AG04449 (cell line): ENCODE results near the gene ABLIM2.

Experiments
- CTCF ChIA-PET: fragments of 350-600 bp; formaldehyde crosslinking; extraction: SDS; loops from one replicate; lab custom pipeline; 2021; ENCODE audit warnings: antibody characterized with exemption; lab: Yijun Ruan, JAX
- POLR2A ChIA-PET: fragments of 400-600, 350-600 bp; formaldehyde crosslinking; extraction: SDS; loops from one replicate; lab custom pipeline; 2020; ENCODE audit warnings: antibody characterized with exemption, inconsistent platforms; lab: Yijun Ruan, JAX
- DNase-seq: peaks from one replicate; pipeline ENCODE4 v3.0.0-alpha.2; 2010; ENCODE audit warnings: low read depth, low spot score
- H3K4me3 ChIP-seq: 2 replicates; pipeline ENCODE4 v1.5.1; 2011; ENCODE audit warnings: low read depth, mild to moderate bottlenecking, control low read depth, low read length
- TF ChIP-seq, protein P1 (sequence below): IDR thresholded peaks from one replicate; pipeline ENCODE4 v1.5.1; 2011; ENCODE audit warnings: mild to moderate bottlenecking, moderate library complexity, low read length, control low read depth, inconsistent platforms; ENCODE audit not compliant: insufficient read depth; ENCODE audit errors: missing control alignments

Gene ABLIM2

DNA sequence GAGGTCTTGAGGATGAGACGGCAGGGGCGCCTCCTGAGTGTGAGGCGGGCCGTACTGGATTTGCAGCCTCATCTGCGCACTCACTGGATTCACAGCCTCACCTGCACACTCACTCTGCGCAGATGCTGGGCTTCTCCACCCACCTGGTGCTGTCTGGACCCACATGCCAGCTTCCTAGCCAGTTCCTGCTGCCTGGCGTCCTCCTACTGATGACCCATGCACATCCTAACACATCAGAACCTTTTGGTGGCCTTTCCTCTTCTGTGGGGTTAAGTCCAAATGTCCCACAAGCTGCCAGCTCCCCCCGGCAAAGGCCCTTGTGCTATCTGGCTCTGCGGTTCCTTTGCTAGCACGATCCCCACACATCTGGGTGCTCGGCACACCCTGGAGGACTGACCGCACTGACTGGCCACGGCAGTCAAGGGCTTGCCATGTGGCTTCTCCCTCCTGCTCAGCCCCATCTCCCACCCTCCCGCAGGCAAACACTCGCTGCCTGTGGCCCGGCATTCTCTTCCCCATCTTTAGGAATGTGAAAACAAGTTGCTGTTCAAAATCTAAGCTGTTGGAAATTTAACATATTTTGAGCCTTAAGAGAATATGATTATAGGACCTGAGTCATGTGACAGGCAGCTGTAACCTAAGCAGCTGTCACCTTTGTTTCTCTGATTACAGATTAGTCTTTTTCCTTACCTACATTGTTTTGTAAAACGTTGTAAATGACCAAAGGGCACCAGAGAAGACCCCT, 179.5 kb downstream of the ABLIM2 start:
- H3K4me3 ChIP-seq = no peak overlapping the region
- ChIA-PET POLR2A (interaction anchor here (0.6 kb wide), 1 partner anchor 180 kb away, joined by 3 read pairs; no protein-coding TSS in a partner anchor), CTCF (interaction anchor here (0.9 to 6.3 kb wide), 5 partner anchors 9 to 175 kb away, joined by 3 to 53 read pairs (median 3); no protein-coding TSS in a partner anchor)
- no peak for DNase-seq
- TF ChIP-seq, protein P1, sequence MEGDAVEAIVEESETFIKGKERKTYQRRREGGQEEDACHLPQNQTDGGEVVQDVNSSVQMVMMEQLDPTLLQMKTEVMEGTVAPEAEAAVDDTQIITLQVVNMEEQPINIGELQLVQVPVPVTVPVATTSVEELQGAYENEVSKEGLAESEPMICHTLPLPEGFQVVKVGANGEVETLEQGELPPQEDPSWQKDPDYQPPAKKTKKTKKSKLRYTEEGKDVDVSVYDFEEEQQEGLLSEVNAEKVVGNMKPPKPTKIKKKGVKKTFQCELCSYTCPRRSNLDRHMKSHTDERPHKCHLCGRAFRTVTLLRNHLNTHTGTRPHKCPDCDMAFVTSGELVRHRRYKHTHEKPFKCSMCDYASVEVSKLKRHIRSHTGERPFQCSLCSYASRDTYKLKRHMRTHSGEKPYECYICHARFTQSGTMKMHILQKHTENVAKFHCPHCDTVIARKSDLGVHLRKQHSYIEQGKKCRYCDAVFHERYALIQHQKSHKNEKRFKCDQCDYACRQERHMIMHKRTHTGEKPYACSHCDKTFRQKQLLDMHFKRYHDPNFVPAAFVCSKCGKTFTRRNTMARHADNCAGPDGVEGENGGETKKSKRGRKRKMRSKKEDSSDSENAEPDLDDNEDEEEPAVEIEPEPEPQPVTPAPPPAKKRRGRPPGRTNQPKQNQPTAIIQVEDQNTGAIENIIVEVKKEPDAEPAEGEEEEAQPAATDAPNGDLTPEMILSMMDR = no peak

- ChIA-PET POLR2A (no interaction called here), CTCF (interaction anchor here (0.9 to 6.3 kb wide), 4 partner anchors 9 to 175 kb away, joined by 3 to 53 read pairs (median 15); no protein-coding TSS in a partner anchor)
- H3K4me3 ChIP-seq = no peak overlapping the region
- TF ChIP-seq, protein P1 = no peak
- no peak for DNase-seq
These were observed 180.1 kb downstream of the ABLIM2 start for GRCh38 chr4:7978489-7978888.

DNA sequence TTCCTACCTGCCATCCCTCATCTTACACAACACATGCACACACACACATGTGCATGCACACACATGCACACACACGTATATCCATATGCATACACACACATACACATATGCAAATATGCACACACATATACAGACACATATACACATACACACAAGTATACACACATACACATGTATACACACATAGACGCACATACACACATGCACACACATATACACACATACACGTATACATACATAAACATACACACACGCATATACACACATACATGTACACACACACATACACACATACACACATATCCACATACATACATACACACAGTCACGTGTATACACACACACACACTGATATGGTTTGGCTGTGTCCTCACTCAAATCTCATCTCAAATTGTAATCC, 182.0 kb downstream of the ABLIM2 start:
- POLR2A ChIA-PET = no interaction called here
- TF ChIP-seq, protein P1 = no peak
- no peak overlapping the region for H3K4me3 ChIP-seq
- CTCF ChIA-PET = no interaction called here
- no peak for DNase-seq

- CTCF ChIA-PET = interaction anchor here (1.3 to 1.7 kb wide), 3 partner anchors 10 to 171 kb away, joined by 7 to 10 read pairs (median 8); no protein-coding TSS in a partner anchor
These were observed 182.6 kb downstream of the ABLIM2 start for GRCh38 chr4:7976025-7976424.

DNA sequence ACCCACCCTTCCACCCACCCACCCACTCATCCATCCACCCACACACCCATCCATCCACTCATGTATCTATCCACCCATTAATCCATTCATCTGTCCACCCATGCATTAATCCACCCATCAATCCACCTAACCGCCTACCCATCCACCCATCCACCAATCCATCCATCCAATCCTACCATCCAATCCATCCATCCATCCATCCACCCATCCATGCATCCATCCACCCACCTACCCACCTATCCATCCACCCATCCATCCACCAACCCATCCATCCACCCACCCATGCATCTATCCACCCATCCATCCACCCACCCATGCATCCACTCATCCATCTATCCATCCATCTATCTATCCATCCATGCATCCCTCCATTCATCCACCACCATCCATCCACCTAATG, 184.2 kb downstream of the ABLIM2 start:
- DNase-seq = no peak
- ChIA-PET POLR2A (no interaction called here), CTCF (interaction anchor here (1.5 to 1.7 kb wide), 2 partner anchors 12 to 170 kb away, joined by 8 to 10 read pairs; no protein-coding TSS in a partner anchor)
- TF ChIP-seq, protein P1 = no peak
- no peak overlapping the region for H3K4me3 ChIP-seq

More at GRCh38 chr4:7976025-7976424, 182.6 kb downstream of the ABLIM2 start:
- no peak for DNase-seq
- TF ChIP-seq, protein P1 = no peak
- POLR2A ChIA-PET = no interaction called here
- H3K4me3 ChIP-seq = no peak overlapping the region

GRCh38 chr4:7973545-7973981, 185.1 kb downstream of the ABLIM2 start:
- TF ChIP-seq, protein P1 = no peak
- CTCF ChIA-PET = interaction anchor here (1.0 to 1.7 kb wide), 3 partner anchors 9 to 169 kb away, joined by 3 to 7 read pairs (median 5); no protein-coding TSS in a partner anchor
- no peak for DNase-seq
- POLR2A ChIA-PET = interaction anchor here (0.7 kb wide), 1 partner anchor 342 kb away, joined by 3 read pairs; no protein-coding TSS in a partner anchor
- H3K4me3 ChIP-seq = no peak overlapping the region
